HepG2 (cell line): ENCODE data around the gene AANAT. TPM values are rescaled to one million over a fixed set of nuclear protein-coding genes. Genes with fewer than 3 reads are reported as not detected.

Experiments
- CTCF ChIP-seq: sonication (generic); formaldehyde crosslinking; IDR thresholded peaks from 2 replicates; pipeline ENCODE4 v1.5.0; 2020; ENCODE audit warnings: mild to moderate bottlenecking, missing genetic modification reagents, moderate library complexity
- ETV5 ChIP-seq: IDR thresholded peaks from 2 replicates; pipeline ENCODE4 v1.6.1; 2018; ENCODE audit warnings: missing biosample characterization, missing genetic modification reagents, inconsistent platforms, borderline replicate concordance
- IKZF1 ChIP-seq: fragments of 450-650 bp; IDR thresholded peaks from 2 replicates; pipeline ENCODE4 v1.7.1; 2016
- LRRFIP1 ChIP-seq: sonication (generic); formaldehyde crosslinking; conservative IDR thresholded peaks from 2 replicates; pipeline ENCODE4 v1.4.0; 2020; ENCODE audit warnings: missing genetic modification reagents
- NFE2L2 ChIP-seq: fragments of 150-350 bp; IDR thresholded peaks from 2 replicates; pipeline ENCODE4 v1.6.1; 2014; ENCODE audit warnings: low read length
- NFRKB ChIP-seq: fragments of 450-650 bp; IDR thresholded peaks from 2 replicates; pipeline ENCODE4 v1.6.1; 2017
- NRL ChIP-seq: sonication (generic); formaldehyde crosslinking; IDR thresholded peaks from 2 replicates; pipeline ENCODE4 v1.5.0; 2020; ENCODE audit warnings: missing genetic modification reagents, mild to moderate bottlenecking, moderate library complexity, borderline replicate concordance
- PATZ1 ChIP-seq: sonication (generic); formaldehyde crosslinking; IDR thresholded peaks from 2 replicates; pipeline ENCODE4 v1.4.0; 2020; ENCODE audit warnings: missing genetic modification reagents
- RAD51 ChIP-seq: fragments of 450-650 bp; IDR thresholded peaks from 2 replicates; pipeline ENCODE4 v1.6.1; 2016; ENCODE audit warnings: borderline replicate concordance
- RXRB ChIP-seq: IDR thresholded peaks from 2 replicates; pipeline ENCODE4 v1.6.1; 2016; ENCODE audit warnings: borderline replicate concordance, missing genetic modification reagents, missing compliant biosample characterization
- STAG1 ChIP-seq: sonication (generic); formaldehyde crosslinking; IDR thresholded peaks from 2 replicates; pipeline ENCODE4 v1.4.0; 2020; ENCODE audit warnings: missing genetic modification reagents
- SUZ12 ChIP-seq: fragments of 150-350 bp; IDR thresholded peaks from 2 replicates; pipeline ENCODE4 v1.6.1; 2014; ENCODE audit warnings: low read depth, low read length
- ZBTB42 ChIP-seq: sonication (generic); formaldehyde crosslinking; IDR thresholded peaks from 2 replicates; pipeline ENCODE4 v1.5.0; 2020; ENCODE audit warnings: mild to moderate bottlenecking, missing genetic modification reagents
- ZFP91 ChIP-seq: sonication (generic); formaldehyde crosslinking; IDR thresholded peaks from 2 replicates; pipeline ENCODE4 v1.9.0; 2022; ENCODE audit warnings: missing genetic modification reagents, mild to moderate bottlenecking, borderline replicate concordance
- ZGPAT ChIP-seq: IDR thresholded peaks from 2 replicates; pipeline ENCODE4 v1.6.1; 2016; ENCODE audit warnings: mild to moderate bottlenecking
- ZNF672 ChIP-seq: sonication (generic); formaldehyde crosslinking; IDR thresholded peaks from 2 replicates; pipeline ENCODE4 v1.8.1; 2022; ENCODE audit warnings: missing genetic modification reagents
- ZNF737 ChIP-seq: sonication (generic); formaldehyde crosslinking; IDR thresholded peaks from 2 replicates; pipeline ENCODE4 v1.5.0; 2020; ENCODE audit warnings: missing genetic modification reagents, mild to moderate bottlenecking, borderline replicate concordance
- ZNF784 ChIP-seq: sonication (generic); formaldehyde crosslinking; IDR thresholded peaks from 2 replicates; pipeline ENCODE4 v1.5.1; 2020; ENCODE audit warnings: missing genetic modification reagents, mild to moderate bottlenecking, borderline replicate concordance
- ZNF850 ChIP-seq: sonication (generic); formaldehyde crosslinking; conservative IDR thresholded peaks from 2 replicates; pipeline ENCODE4 v1.9.0; 2021; ENCODE audit warnings: mild to moderate bottlenecking, missing genetic modification reagents
- ZNF883 ChIP-seq: sonication (generic); formaldehyde crosslinking; IDR thresholded peaks from 2 replicates; pipeline ENCODE4 v1.5.1; 2020; ENCODE audit warnings: mild to moderate bottlenecking, missing genetic modification reagents; ENCODE audit errors: not compliant biosample characterization
- ZZZ3 ChIP-seq: sonication (generic); formaldehyde crosslinking; IDR thresholded peaks from 2 replicates; pipeline ENCODE4 v1.4.0; 2020; ENCODE audit warnings: missing genetic modification reagents, mild to moderate bottlenecking, borderline replicate concordance
- polyA plus RNA-seq, 8 experiments: library from polyadenylated mRNA; depleted of rRNA in 3 of 8; stranded (reverse) in 7 of 8; unstranded in 1 of 8; fragments of >200 nt; fragmentation: Illumina TruSeq in 4 of 8; extraction: Trizol in 4 of 8; gene quantifications; 2 replicates each; pipeline versions ENCODE4 v1.2.1 to v1.2.3, GENCODE V29; 2011 to 2016; ENCODE audit warnings: low read depth in 4 of 8, missing spikeins in 1 of 8, mixed read lengths in 1 of 8; ENCODE audit not compliant: insufficient read depth in 1 of 8
- total RNA-seq, 5 experiments: library from RNA; depleted of rRNA; stranded (reverse); fragments of >200 nt; fragmentation: Illumina TruSeq; extraction: Trizol; gene quantifications; 2 replicates each; pipeline ENCODE4 v1.2.3, GENCODE V29; 2016; ENCODE audit warnings: low read depth in 1 of 5

The AANAT gene
- total and polyA plus RNA-seq, 2 of the 13 experiments (the other 11 are each of a cell fraction or from before 2014, with no cell fraction given), result 0.07 TPM; not detected in 1

GRCh38 chr17:76517638-76518038, 50.2 kb downstream of the AANAT start (continued):
- TF ChIP-seq NRL (CRISPR knock-in tag) (peak; percentile 60; the same call in 1 of the 2 replicates), NFE2L2 (no peak), ZNF784 (CRISPR knock-in tag) (no peak), ZNF737 (CRISPR knock-in tag) (no peak), STAG1 (CRISPR knock-in tag) (peak; percentile 65), IKZF1 (no peak), RAD51 (peak; percentile 41; the same call in 1 of the 2 replicates), ZNF850 (CRISPR knock-in tag) (no peak), PATZ1 (CRISPR knock-in tag) (no peak), RXRB (peak; percentile 34; the same call in 1 of the 2 replicates), ZBTB42 (no peak), NFRKB (no peak), LRRFIP1 (CRISPR knock-in tag) (no peak), ZNF672 (CRISPR knock-in tag) (no peak), ZFP91 (0 out of 2 replicates have a peak, but pooled peaks have one; percentile 32), ZNF883 (CRISPR knock-in tag) (peak; percentile 37), SUZ12 (no peak), CTCF (CRISPR knock-in tag) (peak; percentile 69), ZZZ3 (no peak), ETV5 (CRISPR knock-in tag) (no peak), ZGPAT (no peak)
